ENCODE data around the gene LYG1. TPM values are rescaled to one million over a fixed set of nuclear protein-coding genes. Genes with fewer than 3 reads are reported as not detected.

The LYG1 gene
- total RNA-seq, 1 experiment from 2014 or later = 0.31 TPM

DNA sequence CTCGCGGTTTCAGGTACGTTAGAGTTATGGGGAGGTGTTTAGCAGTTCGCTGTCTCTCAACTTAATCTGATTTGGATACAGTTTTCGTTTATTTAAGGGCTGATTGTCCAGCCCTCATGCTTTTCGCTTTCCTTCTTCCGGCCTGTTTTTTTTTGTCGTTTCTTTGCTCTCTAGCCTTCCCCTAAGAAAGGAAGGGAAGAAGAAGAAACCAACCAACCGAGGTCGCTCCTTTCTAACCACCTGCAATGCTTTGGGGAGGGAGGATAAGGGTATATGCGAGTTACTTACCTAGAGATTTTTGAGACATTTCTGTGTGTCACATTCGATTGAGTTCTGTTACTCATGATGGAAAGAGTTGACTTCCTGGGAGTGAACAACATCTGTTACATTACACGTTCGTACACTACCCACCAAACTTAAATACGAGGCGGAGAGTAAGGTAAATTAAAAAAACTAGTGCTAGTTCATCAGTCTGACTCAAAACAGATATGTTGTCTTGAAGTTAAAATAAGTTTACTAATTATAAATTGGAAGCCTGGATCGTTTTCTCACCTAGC, 37.1 kb upstream of the LYG1 start:
- H2AFZ ChIP-seq (ENCODE audit: low read length) = no peak overlapping the region
- H4K20me1 ChIP-seq (ENCODE audit: control insufficient read depth, insufficient read depth, insufficient read length) = no peaks in the 10 kb centered on the region
- no peak overlapping the region for H3K27ac ChIP-seq (ENCODE audit: insufficient read length, low read depth, low read length)

More for the DNA sequence above, 37.1 kb upstream of the LYG1 start:
- Mint-ChIP-seq H3K27me3 (ENCODE audit: low read depth) (no peaks in the 10 kb centered on the region), H3K4me1 (peaks cover 11 to 12% of the 10 kb centered on the region in 2 experiments), H3K27ac (no peak overlapping the region), H3K4me3 (no peak overlapping the region), H3K9me3 (no peaks in the 10 kb centered on the region), H3K36me3 (ENCODE audit: insufficient read depth in 1 of 3, low read depth in 3 of 3) (peaks cover under 1 to 4% (median 2%) of the 10 kb centered on the region in 3 experiments; a peak in 6 of 7 replicates)
- Histone ChIP-seq H3K18ac (ENCODE audit: insufficient read length, low read depth, low read length) (no peak overlapping the region), H4K91ac (ENCODE audit: insufficient read length, low read depth, low read length) (no peak overlapping the region), H3K23ac (ENCODE audit: insufficient read length, low read depth, low read length) (no peak overlapping the region), H3K56ac (ENCODE audit: insufficient read length, low read depth, low read length) (no peak overlapping the region), H2AK5ac (ENCODE audit: insufficient read length, low read length) (no peak overlapping the region), H3K4me1 (ENCODE audit: insufficient read depth, low read length) (no peaks in the 10 kb centered on the region), H3K79me1 (ENCODE audit: insufficient read depth, low read depth, low read length, poor library complexity, severe bottlenecking) (peaks cover 6% of the 10 kb centered on the region), H3K4me2 (ENCODE audit: insufficient read depth, insufficient read length, low read length) (peak overlapping the region; percentile 81), H3K23me2 (ENCODE audit: insufficient read length, low read depth, low read length, poor library complexity, severe bottlenecking) (peaks cover 17% of the 10 kb centered on the region), H2BK12ac (ENCODE audit: insufficient read length, low read depth, low read length) (no peak overlapping the region), H4K5ac (ENCODE audit: insufficient read length, low read depth, low read length) (no peak overlapping the region), H4K8ac (replicated peaks; ENCODE audit: insufficient read length, low read depth, low read length) (no peak overlapping the region), H2BK5ac (ENCODE audit: insufficient read length, low read length) (no peak overlapping the region), H2BK120ac (ENCODE audit: low read depth, low read length, poor library complexity, severe bottlenecking) (no peak overlapping the region), H3K79me2 (ENCODE audit: insufficient read depth, low read length) (peaks cover 59% of the 10 kb centered on the region), H3K9ac (ENCODE audit: extremely low read depth, insufficient read length, low read length) (peak overlapping the region; percentile 87), H3K9me3 (ENCODE audit: control insufficient read depth, low read depth, low read length) (no peaks in the 10 kb centered on the region), H3K4ac (ENCODE audit: low read depth, low read length) (no peak overlapping the region), H3K27me3 (ENCODE audit: insufficient read depth, low read length) (no peaks in the 10 kb centered on the region), H3T11ph (ENCODE audit: low read length) (no peak overlapping the region), H2BK20ac (ENCODE audit: low read depth, low read length, poor library complexity, severe bottlenecking) (no peak overlapping the region), H2BK15ac (ENCODE audit: low read depth, low read length) (no peak overlapping the region), H3K14ac (ENCODE audit: insufficient read depth, low read length) (no peak overlapping the region)
- WGBS (ENCODE audit: extremely low coverage, insufficient read length, low lambda C conversion rate) = no CpG with 5 or more reads among the region's 17 CpGs
- no peak for DNase-seq
- TF ChIP-seq, protein P1, sequence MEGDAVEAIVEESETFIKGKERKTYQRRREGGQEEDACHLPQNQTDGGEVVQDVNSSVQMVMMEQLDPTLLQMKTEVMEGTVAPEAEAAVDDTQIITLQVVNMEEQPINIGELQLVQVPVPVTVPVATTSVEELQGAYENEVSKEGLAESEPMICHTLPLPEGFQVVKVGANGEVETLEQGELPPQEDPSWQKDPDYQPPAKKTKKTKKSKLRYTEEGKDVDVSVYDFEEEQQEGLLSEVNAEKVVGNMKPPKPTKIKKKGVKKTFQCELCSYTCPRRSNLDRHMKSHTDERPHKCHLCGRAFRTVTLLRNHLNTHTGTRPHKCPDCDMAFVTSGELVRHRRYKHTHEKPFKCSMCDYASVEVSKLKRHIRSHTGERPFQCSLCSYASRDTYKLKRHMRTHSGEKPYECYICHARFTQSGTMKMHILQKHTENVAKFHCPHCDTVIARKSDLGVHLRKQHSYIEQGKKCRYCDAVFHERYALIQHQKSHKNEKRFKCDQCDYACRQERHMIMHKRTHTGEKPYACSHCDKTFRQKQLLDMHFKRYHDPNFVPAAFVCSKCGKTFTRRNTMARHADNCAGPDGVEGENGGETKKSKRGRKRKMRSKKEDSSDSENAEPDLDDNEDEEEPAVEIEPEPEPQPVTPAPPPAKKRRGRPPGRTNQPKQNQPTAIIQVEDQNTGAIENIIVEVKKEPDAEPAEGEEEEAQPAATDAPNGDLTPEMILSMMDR (conservative IDR thresholded peaks at IDR 0.05) = no peak
